DND-41 (cell line): ENCODE measurements around the gene PLEKHM1.

Experiments
- ATAC-seq: fragments of 200-7000 bp; cut with Tn5 transposase; 3 replicates; pipeline ENCODE4 v1.9.1; 2021; ENCODE audit warnings: low read depth; ENCODE audit not compliant: insufficient read depth
- DNase-seq: peaks from one replicate; pipeline ENCODE4 v3.0.0-alpha.2; 2020
- H2AFZ ChIP-seq: 2 replicates; pipeline ENCODE4 v1.6.0; 2012; ENCODE audit warnings: low read depth, low read length
- H3K27ac ChIP-seq: 2 replicates; pipeline ENCODE4 v1.5.1; 2012; ENCODE audit warnings: low read length, inconsistent platforms
- H3K27me3 ChIP-seq: fragments of 200-600 bp; sonication (generic); 2 replicates; pipeline ENCODE4 v1.6.0; 2012; ENCODE audit warnings: low read length, mild to moderate bottlenecking, inconsistent platforms; ENCODE audit not compliant: insufficient read depth, poor library complexity
- H3K36me3 ChIP-seq: 2 replicates; pipeline ENCODE4 v1.5.1; 2012; ENCODE audit warnings: low read length, inconsistent platforms; ENCODE audit not compliant: insufficient read depth
- H3K4me1 ChIP-seq: 2 replicates; pipeline ENCODE4 v1.5.1; 2012; ENCODE audit warnings: mild to moderate bottlenecking, low read length; ENCODE audit not compliant: insufficient read depth
- H3K4me2 ChIP-seq: 2 replicates; pipeline ENCODE4 v1.6.0; 2012; ENCODE audit warnings: mild to moderate bottlenecking, moderate library complexity, low read length, inconsistent platforms; ENCODE audit not compliant: insufficient read depth
- H3K4me3 ChIP-seq, 2 experiments: fragments of 200-600 bp in 1 of 2; shearing (Covaris generic) in 1 of 2; 2 replicates each; pipeline ENCODE4 v1.5.1; 2012 to 2016; ENCODE audit warnings: inconsistent platforms in 2 of 2, low read length in 2 of 2, mild to moderate bottlenecking in 2 of 2, low read depth in 1 of 2, moderate library complexity in 1 of 2
- H3K79me2 ChIP-seq: 2 replicates; pipeline ENCODE4 v1.6.0; 2012; ENCODE audit warnings: low read length, inconsistent platforms; ENCODE audit not compliant: insufficient read depth
- H3K9ac ChIP-seq: 2 replicates; pipeline ENCODE4 v1.6.0; 2012; ENCODE audit warnings: low read depth, mild to moderate bottlenecking, inconsistent platforms, low read length, moderate library complexity
- H3K9me3 ChIP-seq: 2 replicates; pipeline ENCODE4 v1.5.1; 2012; ENCODE audit warnings: low read length, moderate library complexity, mild to moderate bottlenecking, inconsistent platforms; ENCODE audit not compliant: insufficient read depth, severe bottlenecking
- H4K20me1 ChIP-seq: 2 replicates; pipeline ENCODE4 v1.6.0; 2012; ENCODE audit warnings: low read length; ENCODE audit not compliant: insufficient read depth
- CTCF ChIP-seq: IDR thresholded peaks from 2 replicates; pipeline ENCODE4 v1.5.1; 2012; ENCODE audit warnings: borderline replicate concordance, low read length, moderate library complexity, mild to moderate bottlenecking; ENCODE audit not compliant: poor library complexity, severe bottlenecking; ENCODE audit errors: extremely low read depth
- EZH2 ChIP-seq: IDR thresholded peaks from 3 replicates; pipeline ENCODE4 v1.6.1; 2012; ENCODE audit warnings: borderline replicate concordance, low read depth, mild to moderate bottlenecking, moderate library complexity, low read length, inconsistent platforms; ENCODE audit not compliant: severe bottlenecking

PLEKHM1 gene

GRCh38 chr17:45394564-45394912 lies 96.0 kb downstream of the PLEKHM1 start:
- H3K4me3 ChIP-seq, result no peak overlapping the region
- H2AFZ ChIP-seq, result no peak overlapping the region
- DNase-seq (no peak), ATAC-seq (no peak)
- no peaks in the 10 kb centered on the region for H3K9me3 ChIP-seq
- H4K20me1 ChIP-seq, result peaks cover 16% of the 10 kb centered on the region
- H3K9ac ChIP-seq, result no peak overlapping the region
- TF ChIP-seq EZH2 (no peak), CTCF (no peak)
- no peaks in the 10 kb centered on the region for H3K79me2 ChIP-seq
- H3K4me2 ChIP-seq, result no peak overlapping the region
- H3K36me3 ChIP-seq, result peaks cover 52% of the 10 kb centered on the region
- H3K27ac ChIP-seq, result no peak overlapping the region
- no peaks in the 10 kb centered on the region for H3K4me1 ChIP-seq
- H3K27me3 ChIP-seq, result no peaks in the 10 kb centered on the region

GRCh38 chr17:45394091-45394490 lies 96.4 kb downstream of the PLEKHM1 start:
- TF ChIP-seq EZH2 (no peak), CTCF (no peak)
- Histone ChIP-seq H3K4me3 (no peak overlapping the region), H4K20me1 (peaks cover 16% of the 10 kb centered on the region), H3K36me3 (peaks cover 50% of the 10 kb centered on the region), H3K27ac (no peak overlapping the region), H3K9me3 (no peaks in the 10 kb centered on the region), H3K9ac (no peak overlapping the region), H3K79me2 (no peaks in the 10 kb centered on the region), H3K27me3 (no peaks in the 10 kb centered on the region), H2AFZ (no peak overlapping the region), H3K4me2 (no peak overlapping the region), H3K4me1 (no peaks in the 10 kb centered on the region; the same call in 1 of the 2 replicates)
- no peak for DNase-seq
- ATAC-seq, result no peak

- Histone ChIP-seq H3K4me2 (no peak overlapping the region), H3K79me2 (no peaks in the 10 kb centered on the region), H3K4me1 (peaks cover 3% of the 10 kb centered on the region; the same call in 1 of the 2 replicates), H4K20me1 (peaks cover 16% of the 10 kb centered on the region), H2AFZ (no peak overlapping the region), H3K9ac (no peak overlapping the region), H3K27ac (no peak overlapping the region), H3K27me3 (no peaks in the 10 kb centered on the region), H3K4me3 (no peak overlapping the region), H3K9me3 (no peaks in the 10 kb centered on the region), H3K36me3 (peaks cover 44% of the 10 kb centered on the region)
- TF ChIP-seq EZH2 (no peak), CTCF (no peak)
- ATAC-seq (no peak), DNase-seq (no peak)
Measured at GRCh38 chr17:45393411-45393810, 97.1 kb downstream of the PLEKHM1 start.

- peaks cover 31% of the 10 kb centered on the region for H3K36me3 ChIP-seq
- no peak overlapping the region for H3K27ac ChIP-seq
- no peak overlapping the region for H2AFZ ChIP-seq
- no peak for DNase-seq
- no peak overlapping the region for H3K4me3 ChIP-seq
- no peaks in the 10 kb centered on the region for H3K79me2 ChIP-seq
- no peak for TF ChIP-seq EZH2
- no peak for TF ChIP-seq CTCF
- H4K20me1 ChIP-seq, result peaks cover 16% of the 10 kb centered on the region
- H3K27me3 ChIP-seq, result no peaks in the 10 kb centered on the region
- H3K4me2 ChIP-seq, result no peak overlapping the region
- H3K4me1 ChIP-seq, result peaks cover 3% of the 10 kb centered on the region; the same call in 1 of the 2 replicates
- no peaks in the 10 kb centered on the region for H3K9me3 ChIP-seq
- ATAC-seq, result no peak
- no peak overlapping the region for H3K9ac ChIP-seq
Measured at GRCh38 chr17:45391918-45392317, 98.6 kb downstream of the PLEKHM1 start.
